Neural cell (in vitro differentiated cells): ENCODE results near the gene MACIR. TPM values are rescaled to one million over a fixed set of nuclear protein-coding genes. Genes with fewer than 3 reads are reported as not detected.

Experiments
- H2AFZ ChIP-seq: fragments of 200-600, 300-800 bp; sonication (generic), shearing (Covaris generic); 2 replicates; pipeline ENCODE4 v1.6.0; 2014; ENCODE audit warnings: low read depth, mild to moderate bottlenecking, antibody characterized with exemption, low read length, moderate library complexity
- H3F3A ChIP-seq: fragments of 200-600 bp; shearing (Covaris generic); 2 replicates; pipeline ENCODE4 v1.6.1; 2016; ENCODE audit warnings: mild to moderate bottlenecking, moderate library complexity, mixed read lengths, antibody characterized with exemption, low read length; ENCODE audit not compliant: insufficient read depth, poor library complexity, severe bottlenecking
- H3K27ac ChIP-seq: fragments of 200-600, 300-800 bp; sonication (generic), shearing (Covaris generic); 2 replicates; pipeline ENCODE4 v1.5.1; 2014; ENCODE audit warnings: mild to moderate bottlenecking, low read length, moderate library complexity
- H3K27me3 ChIP-seq: fragments of 300-800, 200-600 bp; sonication (generic), shearing (Covaris generic); 2 replicates; pipeline ENCODE4 v1.6.0; 2014; ENCODE audit warnings: mild to moderate bottlenecking, low read depth, low read length, moderate library complexity; ENCODE audit not compliant: insufficient read depth
- H3K36me3 ChIP-seq: fragments of 300-800, 200-600 bp; sonication (generic), shearing (Covaris generic); 2 replicates; pipeline ENCODE4 v1.5.1; 2014; ENCODE audit warnings: mild to moderate bottlenecking, antibody characterized with exemption, low read length, moderate library complexity; ENCODE audit not compliant: insufficient read depth
- H3K4me2 ChIP-seq: fragments of 300-800, 200-600 bp; sonication (generic), shearing (Covaris generic); 2 replicates; pipeline ENCODE4 v1.6.0; 2014; ENCODE audit warnings: mild to moderate bottlenecking, low read length
- H3K4me3 ChIP-seq: fragments of 300-800, 200-600 bp; sonication (generic), shearing (Covaris generic); 2 replicates; pipeline ENCODE4 v1.5.1; 2014; ENCODE audit warnings: mild to moderate bottlenecking, low read length, moderate library complexity
- H3K79me2 ChIP-seq: fragments of 200-600 bp; shearing (Covaris generic); replicated peaks from 2 replicates; pipeline ENCODE4 v1.6.0; 2014; ENCODE audit warnings: mild to moderate bottlenecking, low read length, moderate library complexity; ENCODE audit not compliant: insufficient read depth
- H3K9ac ChIP-seq: fragments of 300-800, 200-600 bp; sonication (generic), shearing (Covaris generic); 2 replicates; pipeline ENCODE4 v1.6.1; 2016; ENCODE audit warnings: mild to moderate bottlenecking, low read length, mixed read lengths
- H3K9me2 ChIP-seq: fragments of 200-600 bp; shearing (Covaris generic); 2 replicates; pipeline ENCODE4 v1.6.1; 2016; ENCODE audit warnings: mild to moderate bottlenecking, low read length, mixed read lengths; ENCODE audit not compliant: insufficient read depth
- H3K9me3 ChIP-seq: fragments of 200-600, 300-800 bp; sonication (generic), shearing (Covaris generic); 2 replicates; pipeline ENCODE4 v1.6.1; 2016; ENCODE audit warnings: mild to moderate bottlenecking, mixed run types, low read length, moderate library complexity, mixed read lengths
- H4K20me1 ChIP-seq: fragments of 200-600 bp; shearing (Covaris generic); 2 replicates; pipeline ENCODE4 v1.6.1; 2016; ENCODE audit warnings: mild to moderate bottlenecking, mixed run types; ENCODE audit not compliant: insufficient read depth
- EP300 ChIP-seq: fragments of 450-650 bp; conservative IDR thresholded peaks from 2 replicates; pipeline ENCODE4 v1.6.1; 2014; ENCODE audit warnings: antibody characterized with exemption, mild to moderate bottlenecking, moderate library complexity; ENCODE audit not compliant: poor library complexity, severe bottlenecking
- EZH2 ChIP-seq: fragments of 200-600, 300-800 bp; shearing (Covaris generic), sonication (generic); IDR thresholded peaks from 2 replicates; pipeline ENCODE4 v1.6.1; 2014; ENCODE audit warnings: antibody characterized with exemption, low read length, borderline replicate concordance, mild to moderate bottlenecking; ENCODE audit not compliant: insufficient read depth, poor library complexity, severe bottlenecking
- MXI1 ChIP-seq: fragments of 450-650 bp; conservative IDR thresholded peaks from 2 replicates; pipeline ENCODE4 v1.6.1; 2014; ENCODE audit warnings: antibody characterized with exemption, mild to moderate bottlenecking; ENCODE audit not compliant: poor library complexity, severe bottlenecking
- POLR2AphosphoS5 ChIP-seq: IDR thresholded peaks from 2 replicates; pipeline ENCODE4 v1.6.1; 2012
- RAD21 ChIP-seq: fragments of 450-650 bp; conservative IDR thresholded peaks from 2 replicates; pipeline ENCODE4 v1.6.1; 2014; ENCODE audit warnings: antibody characterized with exemption, mild to moderate bottlenecking, moderate library complexity
- REST ChIP-seq: IDR thresholded peaks from 2 replicates; pipeline ENCODE4 v1.6.1; 2012; ENCODE audit warnings: borderline replicate concordance
- SMC3 ChIP-seq: fragments of 450-650 bp; conservative IDR thresholded peaks from 2 replicates; pipeline ENCODE4 v1.6.1; 2014; ENCODE audit warnings: antibody characterized with exemption, mild to moderate bottlenecking, moderate library complexity; ENCODE audit not compliant: poor library complexity
- TAF1 ChIP-seq: IDR thresholded peaks from 2 replicates; pipeline ENCODE4 v1.6.1; 2012; ENCODE audit warnings: low read depth
- polyA plus RNA-seq: library from polyadenylated mRNA; depleted of rRNA; stranded (reverse); fragments of >200 nt; gene quantifications from 2 replicates; pipeline ENCODE4 v1.2.3, GENCODE V29; 2014
- TF ChIP-seq, protein P1 (sequence below): fragments of 450-650 bp; IDR thresholded peaks from 2 replicates; pipeline ENCODE4 v1.5.1; 2014; ENCODE audit warnings: antibody characterized with exemption, mild to moderate bottlenecking, moderate library complexity; ENCODE audit not compliant: poor library complexity, severe bottlenecking

The MACIR gene
- polyA plus RNA-seq, 1 donor from 2014 or later = 34.8 TPM

DNA sequence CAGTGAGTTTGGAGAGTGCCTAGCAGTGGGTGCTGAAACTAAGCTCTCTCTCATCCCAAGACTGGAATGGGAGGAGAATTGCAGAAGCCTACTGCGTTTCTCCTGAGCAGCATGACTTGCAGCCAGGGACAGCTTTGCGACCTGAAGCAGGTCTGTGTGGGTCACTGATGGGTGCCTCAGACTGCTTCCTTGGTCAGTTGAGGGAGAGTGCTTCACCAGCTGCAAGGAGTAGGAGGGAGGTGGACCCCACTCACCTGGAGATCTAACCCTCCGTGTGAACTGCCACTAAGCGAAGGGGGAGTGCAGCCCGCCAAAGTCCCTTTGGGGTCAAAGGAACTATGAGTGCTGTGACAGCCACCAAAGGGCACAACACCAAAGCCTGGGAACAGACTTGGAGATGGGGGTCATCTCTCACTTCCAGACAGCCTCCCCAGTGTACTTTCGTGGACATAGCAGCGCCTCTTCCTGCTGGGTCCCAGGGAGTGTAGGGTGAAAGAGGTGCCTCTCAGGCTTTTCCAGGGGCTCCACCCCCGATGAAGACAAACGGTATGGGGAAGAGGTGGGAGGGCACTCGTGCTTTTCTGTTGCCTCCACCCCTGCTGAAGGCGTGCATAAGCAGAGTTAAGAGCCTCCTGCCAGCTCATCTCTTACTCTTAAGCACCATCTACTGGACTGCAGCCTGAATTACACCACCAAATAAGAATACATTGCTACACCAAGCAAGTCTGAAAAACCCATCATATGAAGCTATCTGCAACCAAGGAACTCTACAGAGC lies 34.3 kb upstream of the MACIR start:
- Histone ChIP-seq H4K20me1 (no peaks in the 10 kb centered on the region), H2AFZ (no peak overlapping the region), H3K9me2 (no peaks in the 10 kb centered on the region), H3K36me3 (no peaks in the 10 kb centered on the region), H3K27me3 (no peaks in the 10 kb centered on the region), H3K79me2 (no peaks in the 10 kb centered on the region), H3K4me2 (no peak overlapping the region), H3K27ac (no peak overlapping the region), H3K9me3 (no peaks in the 10 kb centered on the region), H3K4me3 (no peak overlapping the region), H3F3A (no peaks in the 10 kb centered on the region), H3K9ac (no peak overlapping the region)
- TF ChIP-seq, protein P1, sequence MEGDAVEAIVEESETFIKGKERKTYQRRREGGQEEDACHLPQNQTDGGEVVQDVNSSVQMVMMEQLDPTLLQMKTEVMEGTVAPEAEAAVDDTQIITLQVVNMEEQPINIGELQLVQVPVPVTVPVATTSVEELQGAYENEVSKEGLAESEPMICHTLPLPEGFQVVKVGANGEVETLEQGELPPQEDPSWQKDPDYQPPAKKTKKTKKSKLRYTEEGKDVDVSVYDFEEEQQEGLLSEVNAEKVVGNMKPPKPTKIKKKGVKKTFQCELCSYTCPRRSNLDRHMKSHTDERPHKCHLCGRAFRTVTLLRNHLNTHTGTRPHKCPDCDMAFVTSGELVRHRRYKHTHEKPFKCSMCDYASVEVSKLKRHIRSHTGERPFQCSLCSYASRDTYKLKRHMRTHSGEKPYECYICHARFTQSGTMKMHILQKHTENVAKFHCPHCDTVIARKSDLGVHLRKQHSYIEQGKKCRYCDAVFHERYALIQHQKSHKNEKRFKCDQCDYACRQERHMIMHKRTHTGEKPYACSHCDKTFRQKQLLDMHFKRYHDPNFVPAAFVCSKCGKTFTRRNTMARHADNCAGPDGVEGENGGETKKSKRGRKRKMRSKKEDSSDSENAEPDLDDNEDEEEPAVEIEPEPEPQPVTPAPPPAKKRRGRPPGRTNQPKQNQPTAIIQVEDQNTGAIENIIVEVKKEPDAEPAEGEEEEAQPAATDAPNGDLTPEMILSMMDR = peak; percentile 34
- TF ChIP-seq RAD21 (peak; percentile 19), EP300 (no peak)

GRCh38 chr5:103224894-103225246 lies 33.7 kb upstream of the MACIR start:
- no peaks in the 10 kb centered on the region for H3K9me2 ChIP-seq
- H3K27ac ChIP-seq = no peak overlapping the region
- no peak overlapping the region for H3K4me3 ChIP-seq
- no peak overlapping the region for H3K4me2 ChIP-seq
- TF ChIP-seq MXI1 (no peak), EZH2 (no peak), RAD21 (no peak), SMC3 (no peak), REST (no peak), TAF1 (no peak), EP300 (no peak), POLR2AphosphoS5 (no peak)
- TF ChIP-seq, protein P1 = no peak
- H3K9ac ChIP-seq = no peak overlapping the region
- H2AFZ ChIP-seq = no peak overlapping the region
- H3F3A ChIP-seq = no peaks in the 10 kb centered on the region
- no peaks in the 10 kb centered on the region for H3K36me3 ChIP-seq
- H3K79me2 ChIP-seq = no peaks in the 10 kb centered on the region
- H3K27me3 ChIP-seq = no peaks in the 10 kb centered on the region
- H3K9me3 ChIP-seq = no peaks in the 10 kb centered on the region
- no peaks in the 10 kb centered on the region for H4K20me1 ChIP-seq
